HepG2 (cell line): ENCODE data around the gene NAV2. TPM values are rescaled to one million over a fixed set of nuclear protein-coding genes. Genes with fewer than 3 reads are reported as not detected.

ENCODE experiments used
- ATAC-seq: fragments of 200-7000 bp; cut with Tn5 transposase; 3 replicates; pipeline ENCODE4 v1.9.1; 2020; ENCODE audit warnings: mild to moderate bottlenecking, moderate library complexity
- BruUV-seq: library from RNA; stranded (reverse); fragments of 400-500 nt; replicated peaks from 2 replicates; lab custom pipeline; 2021; lab: Mats Ljungman, UMichigan
- CTCF ChIA-PET: fragments of 300-600 bp; formaldehyde crosslinking; extraction: SDS; loops from one replicate; lab custom pipeline; 2021; ENCODE audit warnings: low total read pairs, inconsistent platforms, low intra/inter-chr PET ratio; lab: Yijun Ruan, JAX
- POLR2A ChIA-PET: fragments of 350-600 bp; sonication (Branson Sonifier 250); formaldehyde crosslinking; loops from one replicate; lab custom pipeline; 2020; ENCODE audit warnings: antibody characterized with exemption, inconsistent platforms; lab: Yijun Ruan, JAX
- DNase-seq: peaks from one replicate; pipeline ENCODE4 v3.0.0-alpha.2; 2015; ENCODE audit warnings: low spot score
- FAIRE-seq: peaks from 3 replicates; lab custom pipeline; 2011; peaks lifted over from hg19 to GRCh38; lab: Jason Lieb, UNC
- H2AFZ ChIP-seq: one replicate; pipeline ENCODE4 v1.6.1; 2011; ENCODE audit warnings: low read length, inconsistent platforms
- H3K27ac ChIP-seq: fragments of 300-600 bp; 3 replicates; pipeline ENCODE4 v1.8.0; 2011; ENCODE audit warnings: mixed run types, mild to moderate bottlenecking, mixed read lengths, low read length, inconsistent platforms; ENCODE audit not compliant: insufficient read depth; ENCODE audit errors: extremely low read length
- H3K27me3 ChIP-seq, 2 experiments: fragments of 200-600 bp in 1 of 2; 2 replicates in 1 of 2; 3 replicates in 1 of 2; pipeline versions ENCODE4 v1.6.0 to v1.8.0; 2011; ENCODE audit warnings: low read length in 2 of 2, mild to moderate bottlenecking in 2 of 2, moderate library complexity in 2 of 2, inconsistent platforms in 1 of 2; ENCODE audit not compliant: insufficient read depth in 2 of 2, control insufficient read depth in 1 of 2
- H3K36me3 ChIP-seq, 2 experiments: fragments of 200-600 bp in 1 of 2; replicated peaks in 1 of 2; 2 replicates in 1 of 2; 3 replicates in 1 of 2; pipeline versions ENCODE4 v1.5.1 to v1.8.0; 2011; ENCODE audit warnings: low read length in 2 of 2, inconsistent platforms in 1 of 2; ENCODE audit not compliant: insufficient read depth in 2 of 2, control insufficient read depth in 1 of 2
- H3K4me1 ChIP-seq: 2 replicates; pipeline ENCODE4 v1.5.1; 2012; ENCODE audit warnings: low read length, inconsistent platforms; ENCODE audit not compliant: insufficient read depth
- H3K4me2 ChIP-seq: 2 replicates; pipeline ENCODE4 v1.6.0; 2011; ENCODE audit warnings: low read depth, low read length, inconsistent platforms
- H3K4me3 ChIP-seq, 3 experiments: fragments of 200-600 bp in 1 of 3; sonication (generic), shearing (Covaris generic) in 1 of 3; replicated peaks in 1 of 3; 2 replicates each; pipeline ENCODE4 v1.5.1; 2011 to 2016; ENCODE audit warnings: low read length in 3 of 3, inconsistent platforms in 2 of 3, low read depth in 2 of 3, mild to moderate bottlenecking in 2 of 3, control low read depth in 1 of 3, mixed read lengths in 1 of 3; ENCODE audit not compliant: insufficient read depth in 1 of 3
- H3K79me2 ChIP-seq: one replicate; pipeline ENCODE4 v1.6.1; 2011; ENCODE audit warnings: low read length, inconsistent platforms; ENCODE audit not compliant: insufficient read depth
- H3K9ac ChIP-seq: 2 replicates; pipeline ENCODE4 v1.6.0; 2011; ENCODE audit warnings: mild to moderate bottlenecking, low read depth, low read length, inconsistent platforms; ENCODE audit not compliant: insufficient read depth
- H3K9me3 ChIP-seq: 2 replicates; pipeline ENCODE4 v1.5.1; 2012; ENCODE audit warnings: mild to moderate bottlenecking, low read length
- H4K20me1 ChIP-seq: 2 replicates; pipeline ENCODE4 v1.6.0; 2011; ENCODE audit warnings: inconsistent platforms, mild to moderate bottlenecking, low read length, moderate library complexity; ENCODE audit not compliant: insufficient read depth
- FOXC1 ChIP-seq: sonication (generic); formaldehyde crosslinking; IDR thresholded peaks from 2 replicates; pipeline ENCODE4 v1.8.0; 2022; ENCODE audit warnings: mild to moderate bottlenecking, missing genetic modification reagents, borderline replicate concordance
- FOXM1 ChIP-seq: sonication (generic); formaldehyde crosslinking; IDR thresholded peaks from 2 replicates; pipeline ENCODE4 v1.5.0; 2020; ENCODE audit warnings: missing genetic modification reagents
- HMG20A ChIP-seq: IDR thresholded peaks from 2 replicates; pipeline ENCODE4 v1.6.1; 2016; ENCODE audit warnings: borderline replicate concordance
- ONECUT2 ChIP-seq: sonication (generic); formaldehyde crosslinking; IDR thresholded peaks from 2 replicates; pipeline ENCODE4 v1.4.0; 2020; ENCODE audit warnings: missing genetic modification reagents
- RARA ChIP-seq: IDR thresholded peaks from 2 replicates; pipeline ENCODE4 v1.6.1; 2016; ENCODE audit warnings: missing genetic modification reagents, missing compliant biosample characterization
- ZBTB20 ChIP-seq: sonication (generic); formaldehyde crosslinking; IDR thresholded peaks from 2 replicates; pipeline ENCODE4 v1.8.1; 2023; ENCODE audit warnings: missing genetic modification reagents, low read depth, mild to moderate bottlenecking, borderline replicate concordance
- ZBTB42 ChIP-seq: sonication (generic); formaldehyde crosslinking; IDR thresholded peaks from 2 replicates; pipeline ENCODE4 v1.5.0; 2020; ENCODE audit warnings: mild to moderate bottlenecking, missing genetic modification reagents
- ZNF343 ChIP-seq: sonication (generic); formaldehyde crosslinking; IDR thresholded peaks from 2 replicates; pipeline ENCODE4 v1.4.0; 2020; ENCODE audit warnings: mild to moderate bottlenecking, missing genetic modification reagents
- ZNF503 ChIP-seq: sonication (generic); formaldehyde crosslinking; IDR thresholded peaks from 2 replicates; pipeline ENCODE4 v1.4.0; 2020; ENCODE audit warnings: missing genetic modification reagents
- ZNF543 ChIP-seq: sonication (generic); formaldehyde crosslinking; IDR thresholded peaks from 2 replicates; pipeline ENCODE4 v1.4.0; 2020; ENCODE audit warnings: mild to moderate bottlenecking, missing genetic modification reagents
- ZNF563 ChIP-seq: sonication (generic); formaldehyde crosslinking; IDR thresholded peaks from 2 replicates; pipeline ENCODE4 v1.8.0; 2022; ENCODE audit warnings: mild to moderate bottlenecking, moderate library complexity, missing genetic modification reagents
- WGBS: methylation state at CpG from one replicate; pipeline ENCODE4 v1.1.6; 2017; ENCODE audit warnings: low lambda C conversion rate; 5-methylcytosine and 5-hydroxymethylcytosine counted together
- in situ Hi-C: cut with HindIII; loops from 2 replicates; pipeline ENCODE4 v1.10.0; 2017; ENCODE audit warnings: low pct_unique_long_range_greater_than_20kb; ENCODE audit not compliant: extremely low pct_ligation_motif_present
- intact Hi-C: fragments of 100-400 bp; cut with micrococcal nuclease; formaldehyde crosslinking; loops from one replicate; pipeline ENCODE4 v1.10.0; 2022; ENCODE audit not compliant: unreplicated experiment
- polyA plus RNA-seq, 8 experiments: library from polyadenylated mRNA; depleted of rRNA in 3 of 8; stranded (reverse) in 7 of 8; unstranded in 1 of 8; fragments of >200 nt; fragmentation: Illumina TruSeq in 4 of 8; extraction: Trizol in 4 of 8; gene quantifications; 2 replicates each; pipeline versions ENCODE4 v1.2.1 to v1.2.3, GENCODE V29; 2011 to 2016; ENCODE audit warnings: low read depth in 4 of 8, missing spikeins in 1 of 8, mixed read lengths in 1 of 8; ENCODE audit not compliant: insufficient read depth in 1 of 8
- total RNA-seq, 5 experiments: library from RNA; depleted of rRNA; stranded (reverse); fragments of >200 nt; fragmentation: Illumina TruSeq; extraction: Trizol; gene quantifications; 2 replicates each; pipeline ENCODE4 v1.2.3, GENCODE V29; 2016; ENCODE audit warnings: low read depth in 1 of 5

The NAV2 gene
- total and polyA plus RNA-seq, 2 of the 13 experiments (the other 11 are each of a cell fraction or from before 2014, with no cell fraction given), result 9.3 to 34.6 TPM

- H2AFZ ChIP-seq, result no peak overlapping the region
- H3K4me3 ChIP-seq, result no peak overlapping the region
- 0% methylated on average over 7 of the region's 8 CpGs for WGBS
- no peak overlapping the region for H3K4me2 ChIP-seq
- peak; percentile 33; the same call in 2 of the 3 replicates for ATAC-seq
- H3K36me3 ChIP-seq, result no peaks in the 10 kb centered on the region
- peaks cover 2 to 9% of the 10 kb centered on the region in 2 experiments; a peak in 2 of 5 replicates for H3K27me3 ChIP-seq
- H3K4me1 ChIP-seq, result no peaks in the 10 kb centered on the region; the same call in 1 of the 2 replicates
- no peak overlapping the region for H3K27ac ChIP-seq
- no peaks in the 10 kb centered on the region for H3K9me3 ChIP-seq
- in situ Hi-C loops, result no loop called here
- TF ChIP-seq RARA (peak; percentile 54), HMG20A (CRISPR knock-in tag) (no peak)
- DNase-seq, result no peak
- intact Hi-C loops, result no loop called here
- no peak for FAIRE-seq
- no TSS peak for BruUV-seq
- H3K9ac ChIP-seq, result no peak overlapping the region
- no peaks in the 10 kb centered on the region for H3K79me2 ChIP-seq
- ChIA-PET POLR2A (no interaction called here), CTCF (no interaction called here)
- no peaks in the 10 kb centered on the region for H4K20me1 ChIP-seq
These were observed 13.9 kb upstream of the NAV2 start for GRCh38 chr11:19698493-19699292.

- in situ Hi-C loops (no loop called here), intact Hi-C loops (no loop called here)
- Histone ChIP-seq H3K27me3 (peaks cover 2 to 5% of the 10 kb centered on the region in 2 experiments; a peak in 1 of 5 replicates), H3K4me1 (no peaks in the 10 kb centered on the region; the same call in 1 of the 2 replicates), H3K79me2 (no peaks in the 10 kb centered on the region), H3K27ac (no peak overlapping the region), H4K20me1 (no peaks in the 10 kb centered on the region), H2AFZ (no peak overlapping the region), H3K9ac (no peak overlapping the region), H3K4me2 (no peak overlapping the region), H3K36me3 (no peaks in the 10 kb centered on the region), H3K4me3 (no peak overlapping the region), H3K9me3 (no peaks in the 10 kb centered on the region)
- ChIA-PET CTCF (no interaction called here), POLR2A (no interaction called here)
- BruUV-seq, result no TSS peak
- no peak for FAIRE-seq
- no peak for DNase-seq
- 0% methylated on average over 2 of the region's 2 CpGs for WGBS
- no peak for ATAC-seq
- TF ChIP-seq ZBTB42 (CRISPR knock-in tag) (no peak), ZNF543 (no peak), ONECUT2 (no peak), ZBTB20 (CRISPR knock-in tag) (no peak), ZNF343 (CRISPR knock-in tag) (no peak), ZNF563 (no peak), FOXC1 (CRISPR knock-in tag) (no peak), FOXM1 (CRISPR knock-in tag) (no peak), ZNF503 (CRISPR knock-in tag) (no peak)
These were observed 11.2 kb upstream of the NAV2 start for GRCh38 chr11:19701421-19701820.
